A549 (cell line): ENCODE measurements around the gene MGRN1.

ENCODE experiments used
- CEBPB ChIP-seq, 2 experiments: fragments of >200 bp in 1 of 2; sonication (Bioruptor Twin) in 1 of 2; formaldehyde crosslinking in 1 of 2; IDR thresholded peaks; 2 replicates each; pipeline ENCODE4 v1.6.1; 2012 to 2016
- CHD2 ChIP-seq: fragments of 150-350 bp; IDR thresholded peaks from 2 replicates; pipeline ENCODE4 v1.6.1; 2014; ENCODE audit warnings: low read length; ENCODE audit not compliant: partially characterized antibody
- EP300 ChIP-seq, 2 experiments: fragments of >200 bp; sonication (Bioruptor Twin); formaldehyde crosslinking; IDR thresholded peaks; 2 replicates in 1 of 2; 3 replicates in 1 of 2; pipeline ENCODE4 v1.6.1; 2016 to 2017
- POLR2A ChIP-seq: IDR thresholded peaks from 2 replicates; pipeline ENCODE4 v1.6.1; 2012; ENCODE audit warnings: mild to moderate bottlenecking, low read length
- RAD21 ChIP-seq, 2 experiments: fragments of >200 bp in 1 of 2; sonication (Bioruptor Twin) in 1 of 2; formaldehyde crosslinking in 1 of 2; IDR thresholded peaks in 1 of 2; conservative IDR thresholded peaks in 1 of 2; 2 replicates in 1 of 2; 3 replicates in 1 of 2; pipeline ENCODE4 v1.6.1; 2012 to 2018; ENCODE audit warnings: inconsistent platforms in 1 of 2
- RFX5 ChIP-seq: fragments of 450-650 bp; IDR thresholded peaks from 2 replicates; pipeline ENCODE4 v1.7.1; 2014; ENCODE audit warnings: antibody characterized with exemption, mild to moderate bottlenecking, moderate library complexity
- TF ChIP-seq, protein P1 (sequence below): fragments of >200 bp; sonication (Bioruptor Twin); formaldehyde crosslinking; IDR thresholded peaks from 3 replicates; pipeline ENCODE4 v1.5.1; 2016
- TF ChIP-seq, protein P2 (sequence below): fragments of 250-450 bp; sonication (Bioruptor Pico); IDR thresholded peaks from 2 replicates; pipeline ENCODE4 v1.5.0; 2021; ENCODE audit warnings: mild to moderate bottlenecking, moderate library complexity, borderline replicate concordance

DNA sequence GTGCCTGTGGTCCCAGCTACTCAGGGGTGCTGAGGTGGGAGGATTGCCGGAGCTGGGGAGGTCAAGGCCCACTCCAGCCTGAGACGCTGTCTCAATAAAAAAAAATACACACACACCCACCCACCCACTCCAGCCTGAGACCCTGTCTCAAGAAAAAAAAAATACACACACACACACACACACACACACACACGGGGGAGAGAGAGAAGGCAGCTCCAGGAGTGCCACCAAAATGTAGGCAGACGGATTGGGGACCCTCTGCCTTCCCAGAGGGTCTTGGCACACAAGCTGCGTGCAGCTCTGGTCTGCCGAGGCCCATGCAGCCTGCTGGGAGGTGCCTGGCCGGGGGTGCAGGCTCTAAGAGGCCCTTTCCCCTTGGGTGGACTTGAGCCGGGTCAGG lies 62.8 kb downstream of the MGRN1 start:
- no peak for TF ChIP-seq CHD2
- TF ChIP-seq, protein P1, sequence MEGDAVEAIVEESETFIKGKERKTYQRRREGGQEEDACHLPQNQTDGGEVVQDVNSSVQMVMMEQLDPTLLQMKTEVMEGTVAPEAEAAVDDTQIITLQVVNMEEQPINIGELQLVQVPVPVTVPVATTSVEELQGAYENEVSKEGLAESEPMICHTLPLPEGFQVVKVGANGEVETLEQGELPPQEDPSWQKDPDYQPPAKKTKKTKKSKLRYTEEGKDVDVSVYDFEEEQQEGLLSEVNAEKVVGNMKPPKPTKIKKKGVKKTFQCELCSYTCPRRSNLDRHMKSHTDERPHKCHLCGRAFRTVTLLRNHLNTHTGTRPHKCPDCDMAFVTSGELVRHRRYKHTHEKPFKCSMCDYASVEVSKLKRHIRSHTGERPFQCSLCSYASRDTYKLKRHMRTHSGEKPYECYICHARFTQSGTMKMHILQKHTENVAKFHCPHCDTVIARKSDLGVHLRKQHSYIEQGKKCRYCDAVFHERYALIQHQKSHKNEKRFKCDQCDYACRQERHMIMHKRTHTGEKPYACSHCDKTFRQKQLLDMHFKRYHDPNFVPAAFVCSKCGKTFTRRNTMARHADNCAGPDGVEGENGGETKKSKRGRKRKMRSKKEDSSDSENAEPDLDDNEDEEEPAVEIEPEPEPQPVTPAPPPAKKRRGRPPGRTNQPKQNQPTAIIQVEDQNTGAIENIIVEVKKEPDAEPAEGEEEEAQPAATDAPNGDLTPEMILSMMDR = no peak
- TF ChIP-seq EP300 (IDR thresholded peaks at IDR 0.05) = no peak
- TF ChIP-seq POLR2A = no peak
- TF ChIP-seq, protein P2, sequence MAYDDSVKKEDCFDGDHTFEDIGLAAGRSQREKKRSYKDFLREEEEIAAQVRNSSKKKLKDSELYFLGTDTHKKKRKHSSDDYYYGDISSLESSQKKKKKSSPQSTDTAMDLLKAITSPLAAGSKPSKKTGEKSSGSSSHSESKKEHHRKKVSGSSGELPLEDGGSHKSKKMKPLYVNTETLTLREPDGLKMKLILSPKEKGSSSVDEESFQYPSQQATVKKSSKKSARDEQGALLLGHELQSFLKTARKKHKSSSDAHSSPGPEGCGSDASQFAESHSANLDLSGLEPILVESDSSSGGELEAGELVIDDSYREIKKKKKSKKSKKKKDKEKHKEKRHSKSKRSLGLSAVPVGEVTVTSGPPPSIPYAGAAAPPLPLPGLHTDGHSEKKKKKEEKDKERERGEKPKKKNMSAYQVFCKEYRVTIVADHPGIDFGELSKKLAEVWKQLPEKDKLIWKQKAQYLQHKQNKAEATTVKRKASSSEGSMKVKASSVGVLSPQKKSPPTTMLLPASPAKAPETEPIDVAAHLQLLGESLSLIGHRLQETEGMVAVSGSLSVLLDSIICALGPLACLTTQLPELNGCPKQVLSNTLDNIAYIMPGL (CRISPR knock-in tag) = no peak
- TF ChIP-seq RFX5 = no peak
- TF ChIP-seq CEBPB (IDR thresholded peaks at IDR 0.05) = no peak
- TF ChIP-seq RAD21 (conservative IDR thresholded peaks at IDR 0.05 in 1 of 2, IDR thresholded peaks at IDR 0.05 in 1 of 2) = no peak
